GM23338 (cell line): ENCODE results near the gene HOXA1. TPM values are rescaled to one million over a fixed set of nuclear protein-coding genes. Genes with fewer than 3 reads are reported as not detected.

Experiments used
- ATAC-seq: fragments of 200-7000 bp; cut with Tn5 transposase; 3 replicates; pipeline ENCODE4 v1.9.1; 2020
- DNase-seq: peaks from one replicate; pipeline ENCODE4 v3.0.0-alpha.2; 2015; ENCODE audit warnings: low spot score
- H2AFZ ChIP-seq: fragments of 200-600 bp; sonication (generic); 2 replicates; pipeline ENCODE4 v1.8.0; 2016; ENCODE audit warnings: antibody characterized with exemption, mild to moderate bottlenecking, moderate library complexity
- H3F3A ChIP-seq: fragments of 200-600 bp; sonication (generic); replicated peaks from 2 replicates; pipeline ENCODE4 v1.8.0; 2017; ENCODE audit warnings: antibody characterized with exemption, mixed run types, low read depth
- H3K27ac ChIP-seq: fragments of 200-600 bp; sonication (generic); 2 replicates; pipeline ENCODE4 v1.6.1; 2016; ENCODE audit warnings: low read depth
- H3K27me3 ChIP-seq: fragments of 200-600 bp; sonication (generic); 2 replicates; pipeline ENCODE4 v1.8.0; 2016; ENCODE audit warnings: mild to moderate bottlenecking, mixed run types, moderate library complexity; ENCODE audit not compliant: insufficient read depth
- H3K36me3 ChIP-seq: fragments of 200-600 bp; sonication (generic); 2 replicates; pipeline ENCODE4 v1.8.0; 2016; ENCODE audit warnings: mild to moderate bottlenecking; ENCODE audit not compliant: insufficient read depth
- H3K4me1 ChIP-seq: fragments of 200-600 bp; sonication (generic); 2 replicates; pipeline ENCODE4 v1.8.0; 2016; ENCODE audit warnings: mild to moderate bottlenecking, moderate library complexity; ENCODE audit not compliant: insufficient read depth
- H3K4me2 ChIP-seq: fragments of 200-600 bp; sonication (generic); 2 replicates; pipeline ENCODE4 v1.7.1; 2017; ENCODE audit warnings: mixed run types
- H3K4me3 ChIP-seq: fragments of 200-600 bp; sonication (generic); 2 replicates; pipeline ENCODE4 v1.6.1; 2016; ENCODE audit warnings: mixed run types
- H3K79me2 ChIP-seq: fragments of 200-600 bp; sonication (generic); replicated peaks from 2 replicates; pipeline ENCODE4 v1.8.0; 2017; ENCODE audit warnings: mild to moderate bottlenecking; ENCODE audit not compliant: insufficient read depth
- H3K9me2 ChIP-seq: fragments of 200-600 bp; sonication (generic); 2 replicates; pipeline ENCODE4 v1.8.0; 2017; ENCODE audit not compliant: insufficient read depth
- H4K20me1 ChIP-seq: fragments of 200-600 bp; sonication (generic); replicated peaks from 2 replicates; pipeline ENCODE4 v1.8.0; 2017; ENCODE audit warnings: mild to moderate bottlenecking; ENCODE audit not compliant: insufficient read depth
- H3K27ac Mint-ChIP-seq: 2 replicates; pipeline ENCODE4 v1.8.0; 2020; ENCODE audit warnings: inconsistent platforms, mild to moderate bottlenecking, moderate library complexity, mixed read lengths
- H3K27me3 Mint-ChIP-seq: 3 replicates; pipeline ENCODE4 v1.8.0; 2022; ENCODE audit warnings: low read depth, mild to moderate bottlenecking, moderate library complexity, mixed read lengths, inconsistent platforms; ENCODE audit not compliant: insufficient read depth, poor library complexity
- H3K36me3 Mint-ChIP-seq: 3 replicates; pipeline ENCODE4 v1.8.0; 2021; ENCODE audit warnings: low read depth, mild to moderate bottlenecking, inconsistent platforms, moderate library complexity, mixed read lengths
- H3K4me1 Mint-ChIP-seq: 3 replicates; pipeline ENCODE4 v1.8.0; 2020; ENCODE audit warnings: mild to moderate bottlenecking, inconsistent platforms, mixed read lengths
- H3K4me3 Mint-ChIP-seq: 3 replicates; pipeline ENCODE4 v1.8.0; 2021; ENCODE audit warnings: moderate library complexity, mild to moderate bottlenecking, inconsistent platforms, mixed read lengths
- H3K9me3 Mint-ChIP-seq: 3 replicates; pipeline ENCODE4 v1.8.0; 2020; ENCODE audit warnings: moderate library complexity, mild to moderate bottlenecking, inconsistent platforms, mixed read lengths
- CREB1 ChIP-seq: fragments of 250-450 bp; sonication (Bioruptor Pico); IDR thresholded peaks from 2 replicates; pipeline ENCODE4 v1.5.0; 2020; ENCODE audit warnings: low read depth, mild to moderate bottlenecking, moderate library complexity
- EZH2 ChIP-seq: fragments of 200-600 bp; sonication (generic); IDR thresholded peaks from one replicate; pipeline ENCODE4 v1.8.0; 2017; ENCODE audit warnings: antibody characterized with exemption, mild to moderate bottlenecking, low read depth; ENCODE audit not compliant: unreplicated experiment
- EZH2phosphoT487 ChIP-seq: fragments of 200-600 bp; sonication (generic); IDR thresholded peaks from one replicate; pipeline ENCODE4 v1.8.1; 2018; ENCODE audit warnings: antibody characterized with exemption; ENCODE audit not compliant: unreplicated experiment
- JUNB ChIP-seq: IDR thresholded peaks from one replicate; pipeline ENCODE4 v1.6.1; 2016; ENCODE audit warnings: antibody characterized with exemption; ENCODE audit not compliant: unreplicated experiment
- NANOG ChIP-seq: IDR thresholded peaks from 2 replicates; pipeline ENCODE4 v1.6.1; 2016; ENCODE audit warnings: antibody characterized with exemption, borderline replicate concordance
- POLR2AphosphoS5 ChIP-seq: IDR thresholded peaks from 2 replicates; pipeline ENCODE4 v1.6.1; 2016; ENCODE audit warnings: antibody characterized with exemption, low read depth
- REST ChIP-seq: IDR thresholded peaks from one replicate; pipeline ENCODE4 v1.6.1; 2018; ENCODE audit warnings: antibody characterized with exemption; ENCODE audit not compliant: unreplicated experiment
- STAT1 ChIP-seq: IDR thresholded peaks from one replicate; pipeline ENCODE4 v1.6.1; 2016; ENCODE audit warnings: antibody characterized with exemption; ENCODE audit not compliant: unreplicated experiment
- ZNF114 ChIP-seq: fragments of 250-450 bp; sonication (Bioruptor Pico); IDR thresholded peaks from 2 replicates; pipeline ENCODE4 v1.5.0; 2020; ENCODE audit warnings: mild to moderate bottlenecking, moderate library complexity
- ZNF331 ChIP-seq: fragments of 250-450 bp; sonication (Bioruptor Pico); IDR thresholded peaks from 2 replicates; pipeline ENCODE4 v1.5.0; 2020; ENCODE audit warnings: low read depth, mild to moderate bottlenecking, moderate library complexity
- ZNF462 ChIP-seq: fragments of 250-450 bp; sonication (Bioruptor Pico); IDR thresholded peaks from 2 replicates; pipeline ENCODE4 v1.5.0; 2020; ENCODE audit warnings: mild to moderate bottlenecking, moderate library complexity
- polyA plus RNA-seq: library from polyadenylated mRNA; unstranded; fragments of >200 nt; fragmentation: Nextera tagmentation; extraction: Ambion mirVana; gene quantifications from 2 replicates; pipeline ENCODE4 v1.2.1, GENCODE V29; 2016
- total RNA-seq: library from RNA; depleted of rRNA; stranded (reverse); fragments of >200 nt; shearing (Covaris generic); gene quantifications from 2 replicates; pipeline ENCODE4 v1.2.3, GENCODE V29; 2014

The HOXA1 gene
- total and polyA plus RNA-seq, 2 experiments from 2014 or later, result not detected

GRCh38 chr7:27118580-27118979 is 22.8 kb upstream of the HOXA1 start:
- peaks cover 96% of the 10 kb centered on the region for H3K27me3 Mint-ChIP-seq

GRCh38 chr7:27117887-27118491 is 22.2 kb upstream of the HOXA1 start:
- Histone ChIP-seq H2AFZ (no peak overlapping the region), H3K36me3 (no peaks in the 10 kb centered on the region), H3K4me3 (0 out of 2 replicates have a peak overlapping the region, but pooled peaks have one; percentile 32), H3K79me2 (no peaks in the 10 kb centered on the region), H3K4me2 (peak overlapping the region; percentile 57), H4K20me1 (peaks cover 62% of the 10 kb centered on the region), H3F3A (peaks cover 48% of the 10 kb centered on the region), H3K9me2 (no peaks in the 10 kb centered on the region), H3K4me1 (peaks cover 34% of the 10 kb centered on the region), H3K27ac (no peak overlapping the region), H3K27me3 (peaks cover 97% of the 10 kb centered on the region)
- H3K4me1 Mint-ChIP-seq, result peaks cover 9% of the 10 kb centered on the region
- H3K36me3 Mint-ChIP-seq, result no peaks in the 10 kb centered on the region
- peaks cover 95% of the 10 kb centered on the region for H3K27me3 Mint-ChIP-seq
- H3K4me3 Mint-ChIP-seq, result no peak overlapping the region; the same call in 2 of the 3 replicates
- ATAC-seq (no peak), DNase-seq (peak; percentile 44)
- no peak overlapping the region for H3K27ac Mint-ChIP-seq
- peaks cover 8% of the 10 kb centered on the region; the same call in 1 of the 3 replicates for H3K9me3 Mint-ChIP-seq
- TF ChIP-seq EZH2 (peak; percentile 89), EZH2phosphoT487 (peak; percentile 71), POLR2AphosphoS5 (no peak), NANOG (no peak), ZNF114 (no peak), ZNF462 (CRISPR knock-in tag) (no peak), STAT1 (no peak), ZNF331 (CRISPR knock-in tag) (no peak), JUNB (no peak), REST (no peak), CREB1 (CRISPR knock-in tag) (no peak)

More at GRCh38 chr7:27118580-27118979, 22.8 kb upstream of the HOXA1 start:
- Mint-ChIP-seq H3K36me3 (no peaks in the 10 kb centered on the region), H3K27ac (no peak overlapping the region), H3K4me1 (peaks cover 10% of the 10 kb centered on the region), H3K9me3 (peaks cover 10% of the 10 kb centered on the region; the same call in 1 of the 3 replicates), H3K4me3 (no peak overlapping the region)
- ATAC-seq (no peak), DNase-seq (no peak)
- Histone ChIP-seq H4K20me1 (peaks cover 63% of the 10 kb centered on the region), H3K4me3 (no peak overlapping the region), H3K27ac (no peak overlapping the region), H2AFZ (no peak overlapping the region), H3F3A (peaks cover 47% of the 10 kb centered on the region), H3K4me1 (peaks cover 30% of the 10 kb centered on the region), H3K27me3 (peaks cover 97% of the 10 kb centered on the region), H3K4me2 (0 out of 2 replicates have a peak overlapping the region, but pooled peaks have one; percentile 57), H3K9me2 (no peaks in the 10 kb centered on the region), H3K79me2 (no peaks in the 10 kb centered on the region), H3K36me3 (no peaks in the 10 kb centered on the region)
- TF ChIP-seq POLR2AphosphoS5, result no peak
- peak; percentile 60 for TF ChIP-seq EZH2
